Inferior parietal cortex (tissue), 1 donor: ENCODE measurements around the gene TMCC1.
"Not testable (repeated sequence)": the region's sequence is repeated elsewhere in the genome, so short reads cannot be mapped to it uniquely, and the experiment has no call there.

ENCODE experiments used
- DNase-seq: peaks from one replicate; pipeline ENCODE4 v3.0.0-alpha.2; 2016; ENCODE audit errors: extremely low spot score

Gene TMCC1

GRCh38 chr3:129610794-129611445 lies 282.6 kb downstream of the TMCC1 start:
- not testable (repeated sequence) for DNase-seq

- no peak for DNase-seq
Observed at GRCh38 chr3:129610276-129610675, 283.2 kb downstream of the TMCC1 start.

GRCh38 chr3:129609591-129610182 lies 283.8 kb downstream of the TMCC1 start:
- no peak for DNase-seq

DNA sequence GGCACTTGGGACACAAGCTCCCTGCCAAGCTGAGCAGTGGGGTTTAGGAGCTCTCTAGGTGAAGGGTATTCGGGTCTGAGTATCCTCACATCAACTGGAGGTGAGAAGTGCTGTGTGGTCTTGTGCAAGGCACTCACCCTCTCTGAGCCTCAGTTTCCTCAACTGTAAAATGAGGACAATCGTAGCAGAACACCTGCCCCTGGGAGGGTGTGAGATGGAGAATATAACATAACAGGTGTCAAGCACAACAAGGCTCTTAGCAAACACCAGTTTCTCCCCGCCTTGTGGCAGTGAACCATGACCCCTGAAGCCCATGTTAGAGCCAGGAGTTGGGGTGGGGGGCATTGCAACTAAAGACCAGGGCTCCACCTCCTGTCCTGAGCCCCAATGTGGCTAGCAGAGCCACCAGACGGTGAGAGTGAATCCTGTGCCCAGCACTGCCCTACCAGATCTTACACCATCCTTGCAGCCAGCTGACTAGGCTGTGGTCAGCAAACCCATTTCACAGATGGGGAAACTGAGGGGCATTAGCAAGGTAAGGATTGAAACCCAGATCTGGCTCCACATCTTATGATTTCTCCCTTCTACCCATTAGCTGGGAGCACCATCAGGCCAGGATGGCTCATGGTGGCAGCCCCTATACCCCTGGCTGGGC lies 284.4 kb downstream of the TMCC1 start:
- DNase-seq, result no peak

DNA sequence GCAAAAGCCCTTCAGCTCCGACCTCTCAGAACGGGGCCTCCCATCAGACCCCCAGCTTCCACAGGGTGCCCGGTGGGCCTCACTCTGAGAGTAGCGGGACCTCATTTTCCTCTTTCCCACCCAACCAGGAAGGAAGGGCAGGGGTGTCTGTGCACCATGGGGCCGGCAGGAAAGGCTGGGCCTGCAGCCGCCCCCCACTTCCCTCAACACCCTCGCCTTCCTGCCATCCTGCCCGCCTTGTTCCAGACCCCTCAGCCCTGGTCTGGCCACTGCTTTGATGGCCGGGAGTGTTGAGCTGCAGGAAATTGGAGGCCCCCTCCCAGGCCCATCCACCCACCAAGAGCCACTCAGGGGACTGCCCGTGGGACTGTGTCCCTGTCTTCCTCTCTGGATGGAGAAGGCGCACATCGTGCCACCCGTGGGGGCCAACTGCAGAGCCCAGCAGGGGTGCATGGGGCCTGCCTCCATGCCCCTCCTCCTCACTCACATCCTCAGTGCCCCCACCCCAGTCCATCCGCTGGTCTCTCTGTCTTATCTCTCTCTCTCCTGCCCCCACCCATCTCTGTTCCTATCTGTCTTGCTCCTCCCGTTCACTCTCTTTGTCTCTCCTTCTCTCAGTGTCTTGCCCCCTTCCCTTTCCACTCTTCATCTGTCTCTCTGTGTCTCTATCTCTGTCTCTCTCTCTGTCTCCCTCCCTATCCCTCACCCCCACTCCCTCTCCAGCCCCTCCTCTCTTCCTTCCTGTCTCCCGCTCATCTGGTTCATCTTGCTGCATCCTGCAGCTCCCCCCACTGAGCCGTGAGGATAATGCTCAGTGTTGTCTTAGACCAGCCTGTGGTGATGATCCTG lies 285.2 kb downstream of the TMCC1 start:
- no peak for DNase-seq

DNA sequence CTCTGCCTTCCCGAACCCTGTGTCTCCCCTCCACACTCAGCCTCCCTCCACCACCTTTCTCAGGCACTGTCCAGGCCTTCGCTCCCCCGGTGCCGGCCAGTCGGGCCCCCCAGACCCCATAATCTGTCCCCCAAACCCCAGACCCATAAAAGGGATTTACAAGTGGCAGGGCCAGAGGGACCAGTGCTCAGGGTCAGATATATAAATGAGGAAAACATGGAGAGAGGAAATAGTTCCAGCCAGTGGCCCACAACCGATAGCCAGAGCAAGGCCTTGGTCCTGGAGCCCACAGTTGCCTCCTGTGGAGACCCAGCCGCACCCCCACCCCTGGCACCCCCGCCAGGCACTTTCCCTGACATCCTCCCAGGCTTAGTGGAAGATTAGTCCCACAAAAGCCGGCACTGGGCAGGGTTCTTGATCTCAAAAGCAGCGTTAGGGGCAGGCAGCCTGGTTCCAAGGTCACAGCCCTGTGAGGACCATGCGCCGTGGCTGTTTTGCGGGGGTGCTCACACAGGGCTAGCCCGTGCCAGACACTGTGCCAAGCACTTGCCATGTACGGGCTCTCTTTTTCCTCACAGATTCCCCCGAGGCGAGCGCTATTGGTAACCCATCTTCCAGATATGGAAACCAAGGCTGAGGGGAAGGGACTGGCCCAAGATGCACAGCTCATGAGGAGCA lies 286.0 kb downstream of the TMCC1 start:
- DNase-seq, result no peak

GRCh38 chr3:129606636-129607390 lies 286.7 kb downstream of the TMCC1 start, which contains the start of gene PLXND1:
Gene PLXND1 (minus strand): TSS chr3:129606676. CDS start chr3:129606639, 37 bp downstream.
- no peak for DNase-seq

- no peak for DNase-seq
Observed at GRCh38 chr3:129605922-129606635, 287.4 kb downstream of the TMCC1 start.

GRCh38 chr3:129605203-129605921 lies 288.1 kb downstream of the TMCC1 start:
- no peak for DNase-seq

GRCh38 chr3:129604767-129605166 lies 288.7 kb downstream of the TMCC1 start:
- no peak for DNase-seq

DNA sequence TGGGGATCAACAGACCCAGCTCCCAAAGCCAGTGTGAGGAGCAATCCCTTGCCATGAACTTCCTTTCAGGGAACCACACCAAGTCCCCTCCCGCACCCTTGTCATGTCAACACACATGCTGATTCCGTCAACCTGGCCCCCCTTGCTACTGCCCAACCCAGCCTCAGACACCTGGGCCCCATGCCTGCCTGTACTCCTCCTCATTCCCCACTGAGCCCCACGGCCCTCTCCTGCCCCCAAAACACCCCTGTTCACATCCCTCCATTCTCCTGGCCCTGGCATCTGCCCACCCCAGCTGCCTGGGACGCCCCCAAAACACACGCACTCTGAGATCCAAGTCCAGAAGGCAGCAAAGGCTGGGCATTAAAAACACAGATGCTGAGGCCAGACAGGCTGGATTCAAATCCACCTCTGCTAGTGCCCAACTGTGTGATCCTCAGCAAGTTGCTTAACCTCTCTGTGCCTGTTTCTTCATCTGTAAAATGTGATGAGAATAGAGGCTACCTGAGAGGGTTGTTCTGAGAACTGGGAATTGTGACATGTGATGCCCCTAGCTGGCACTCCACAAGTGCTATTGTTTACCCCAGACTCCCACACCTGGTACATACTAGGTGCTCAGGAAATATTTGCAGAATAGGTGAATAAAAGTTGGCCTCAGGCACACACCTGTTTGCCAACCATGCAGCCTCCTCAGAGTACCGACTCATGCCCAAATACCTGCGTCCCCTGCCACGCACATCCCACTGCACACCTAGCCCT lies 289.3 kb downstream of the TMCC1 start:
- DNase-seq, result no peak

- DNase-seq, result no peak
Observed at GRCh38 chr3:129603561-129603942, 290.0 kb downstream of the TMCC1 start.

DNA sequence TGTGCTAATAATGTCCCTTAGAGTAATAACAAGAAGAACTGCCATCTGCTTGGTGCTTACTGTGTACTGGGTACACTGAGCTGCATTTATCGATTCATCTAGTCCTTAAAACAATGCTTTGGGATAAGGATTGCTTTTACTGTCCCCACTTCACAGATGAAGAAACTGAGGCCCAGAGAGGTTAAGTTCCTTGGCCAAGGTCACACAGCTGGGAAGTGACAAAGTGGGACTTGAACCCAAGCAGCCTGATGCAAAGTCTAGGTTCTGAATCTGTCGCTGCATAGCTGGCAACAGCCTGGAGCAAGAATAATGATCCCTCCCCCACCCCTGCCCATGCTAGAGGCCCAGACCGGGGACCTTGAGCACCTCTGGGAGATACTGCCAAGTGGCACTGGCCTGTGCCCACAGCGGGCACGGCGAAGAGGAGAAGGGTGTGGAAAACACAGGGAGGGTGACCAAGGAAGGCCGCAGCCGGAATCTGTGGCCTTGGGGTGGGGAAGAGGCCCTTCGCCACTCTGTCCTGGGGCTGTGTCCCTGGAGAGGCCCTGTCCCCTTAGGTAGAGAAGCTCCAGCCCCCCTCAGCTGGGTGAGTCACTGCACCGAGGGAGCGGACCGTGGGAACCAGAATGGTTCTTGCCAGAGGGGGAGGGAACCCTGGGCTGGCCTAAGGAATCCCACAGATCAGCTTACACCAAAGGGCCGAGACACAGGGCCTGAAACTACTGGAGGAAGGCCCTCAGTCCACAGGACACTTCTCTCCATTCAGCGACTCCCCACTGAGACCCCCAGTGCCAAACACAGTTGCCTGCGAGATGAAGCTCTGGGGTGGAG lies 290.6 kb downstream of the TMCC1 start:
- no peak for DNase-seq

DNA sequence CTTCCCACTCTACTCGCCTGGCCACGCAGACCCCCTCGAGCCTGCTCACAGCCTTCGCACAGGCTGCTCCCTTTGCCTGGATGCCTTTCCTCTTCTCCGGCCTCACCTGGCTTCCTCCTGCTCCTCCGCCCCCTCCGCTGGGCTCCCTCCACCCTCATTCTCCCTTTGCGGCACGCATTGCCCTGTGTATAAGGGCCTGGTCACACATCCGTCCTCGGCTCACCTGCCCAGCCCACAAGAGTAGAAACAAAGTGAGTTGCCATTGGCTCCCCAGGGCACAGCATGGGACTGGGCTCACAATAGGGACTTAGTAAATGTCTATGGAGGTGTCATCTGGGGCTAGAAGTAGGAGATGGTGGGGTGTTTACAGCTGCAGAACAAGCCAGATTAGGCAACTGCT lies 291.2 kb downstream of the TMCC1 start:
- no peak for DNase-seq

DNA sequence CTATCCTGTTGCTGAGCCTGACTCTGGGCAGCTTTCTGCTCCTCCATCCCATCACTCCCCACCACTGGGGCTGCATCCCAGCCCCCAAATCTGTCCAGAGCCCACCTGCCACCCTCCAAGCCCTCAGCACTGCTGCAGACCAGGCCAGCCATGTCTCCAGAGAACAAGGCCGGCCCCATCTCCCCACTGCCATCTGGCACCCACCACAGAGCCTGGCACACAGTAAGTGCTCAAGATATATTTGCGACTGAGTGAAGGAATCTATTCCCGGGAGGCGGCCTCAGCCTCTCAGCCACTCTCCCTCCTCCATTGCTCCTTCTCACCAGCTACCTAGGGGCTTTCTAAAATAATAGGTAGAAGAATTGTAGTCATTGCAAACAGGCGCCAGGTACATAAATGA lies 291.8 kb downstream of the TMCC1 start:
- no peak for DNase-seq

GRCh38 chr3:129600348-129600747 lies 293.2 kb downstream of the TMCC1 start:
- no peak for DNase-seq

DNA sequence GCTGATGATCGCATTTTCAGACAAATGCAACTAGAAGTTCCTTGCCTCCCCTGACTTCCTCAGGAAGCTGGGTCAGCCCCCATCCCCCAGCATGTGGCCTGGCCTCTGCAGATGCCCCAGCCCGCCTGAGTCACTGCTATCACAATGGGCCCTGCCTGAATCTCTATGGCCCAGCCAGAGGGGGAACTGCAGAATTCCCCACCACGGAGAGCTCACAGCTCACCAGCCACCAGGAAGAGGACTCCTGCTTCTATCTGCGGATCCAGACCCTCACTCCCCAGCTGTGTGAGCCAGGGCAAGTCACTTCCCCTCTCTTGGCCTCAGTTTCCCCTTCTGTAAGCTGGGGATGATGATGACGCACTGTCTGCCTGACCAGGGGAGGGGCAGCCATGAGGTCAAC lies 293.9 kb downstream of the TMCC1 start:
- DNase-seq, result no peak

- DNase-seq, result no peak
Observed at GRCh38 chr3:129599073-129599472, 294.4 kb downstream of the TMCC1 start.
